GM20000 (cell line): ENCODE measurements around the gene B9D2.
"Not testable (repeated sequence)": the region's sequence is repeated elsewhere in the genome, so short reads cannot be mapped to it uniquely, and the experiment has no call there.

ENCODE experiments used
- DNase-seq: peaks from one replicate; pipeline ENCODE4 v3.0.0; 2012; ENCODE audit warnings: low spot score
- TF ChIP-seq, protein P1 (sequence below): IDR thresholded peaks from 2 replicates; pipeline ENCODE4 v1.5.1; 2012; ENCODE audit warnings: mild to moderate bottlenecking, control low read depth; ENCODE audit errors: extremely low read depth, missing control alignments

The B9D2 gene

DNA sequence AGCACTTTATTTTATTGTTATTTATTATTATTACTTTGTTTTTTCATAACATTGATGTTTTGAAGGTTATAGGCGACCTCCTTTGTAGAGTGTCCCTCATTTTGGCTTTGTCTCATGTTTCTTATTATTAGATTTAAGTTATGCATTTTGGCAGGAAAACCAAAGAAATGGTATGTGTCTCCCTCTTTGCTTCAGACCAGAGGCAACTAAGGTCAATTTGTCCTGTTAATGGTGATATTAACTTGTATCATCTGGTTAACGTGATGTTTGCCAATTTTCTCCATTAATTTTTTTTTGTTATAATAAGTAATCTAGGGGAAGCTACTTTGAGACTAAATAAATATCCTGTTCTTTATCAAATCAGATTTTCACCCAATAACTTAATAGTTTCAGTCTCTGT is 8.6 kb upstream of the B9D2 start:
- no peak for DNase-seq
- TF ChIP-seq, protein P1, sequence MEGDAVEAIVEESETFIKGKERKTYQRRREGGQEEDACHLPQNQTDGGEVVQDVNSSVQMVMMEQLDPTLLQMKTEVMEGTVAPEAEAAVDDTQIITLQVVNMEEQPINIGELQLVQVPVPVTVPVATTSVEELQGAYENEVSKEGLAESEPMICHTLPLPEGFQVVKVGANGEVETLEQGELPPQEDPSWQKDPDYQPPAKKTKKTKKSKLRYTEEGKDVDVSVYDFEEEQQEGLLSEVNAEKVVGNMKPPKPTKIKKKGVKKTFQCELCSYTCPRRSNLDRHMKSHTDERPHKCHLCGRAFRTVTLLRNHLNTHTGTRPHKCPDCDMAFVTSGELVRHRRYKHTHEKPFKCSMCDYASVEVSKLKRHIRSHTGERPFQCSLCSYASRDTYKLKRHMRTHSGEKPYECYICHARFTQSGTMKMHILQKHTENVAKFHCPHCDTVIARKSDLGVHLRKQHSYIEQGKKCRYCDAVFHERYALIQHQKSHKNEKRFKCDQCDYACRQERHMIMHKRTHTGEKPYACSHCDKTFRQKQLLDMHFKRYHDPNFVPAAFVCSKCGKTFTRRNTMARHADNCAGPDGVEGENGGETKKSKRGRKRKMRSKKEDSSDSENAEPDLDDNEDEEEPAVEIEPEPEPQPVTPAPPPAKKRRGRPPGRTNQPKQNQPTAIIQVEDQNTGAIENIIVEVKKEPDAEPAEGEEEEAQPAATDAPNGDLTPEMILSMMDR, result no peak

DNA sequence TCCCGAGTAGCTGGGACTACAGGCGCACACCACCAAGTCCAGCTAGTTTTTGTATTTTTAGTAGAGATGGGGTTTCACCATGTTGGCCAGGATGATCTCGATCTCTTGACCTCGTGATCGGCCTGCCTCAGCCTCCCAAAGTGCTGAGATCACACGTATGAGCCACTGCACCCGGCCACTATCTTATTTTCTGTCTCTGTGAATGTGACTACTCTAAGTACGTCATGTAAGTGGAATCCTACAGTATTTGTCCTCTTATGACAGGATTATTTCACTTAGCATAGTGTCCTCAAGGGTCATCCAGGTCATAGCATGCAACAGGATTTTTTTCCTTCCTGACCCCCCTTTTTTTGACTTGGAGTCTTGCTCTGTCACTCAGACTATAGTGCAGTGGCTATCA is 7.6 kb upstream of the B9D2 start:
- TF ChIP-seq, protein P1, result no peak

DNA sequence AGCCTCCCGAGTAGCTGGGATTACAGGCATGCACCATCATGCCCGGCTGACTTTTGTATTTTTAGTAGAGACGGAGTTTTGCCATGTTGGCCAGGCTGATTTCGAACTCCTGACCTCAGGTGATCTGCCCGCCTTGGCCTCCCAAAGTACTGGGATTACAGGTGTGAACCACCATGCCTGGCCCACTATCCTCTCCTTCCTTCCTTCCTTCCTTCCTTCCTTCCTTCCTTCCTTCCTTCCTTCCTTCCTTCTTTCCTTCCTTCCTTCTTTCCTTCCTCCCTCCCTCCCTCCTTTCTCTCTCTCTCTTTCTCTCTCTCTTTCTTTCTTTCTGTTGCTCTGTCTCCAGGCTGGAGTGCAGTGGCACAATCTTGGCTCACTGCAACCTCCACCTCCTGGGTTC is 7.2 kb upstream of the B9D2 start:
- DNase-seq, result not testable (repeated sequence)

More for the DNA sequence above, 7.6 kb upstream of the B9D2 start:
- DNase-seq, result no peak

DNA sequence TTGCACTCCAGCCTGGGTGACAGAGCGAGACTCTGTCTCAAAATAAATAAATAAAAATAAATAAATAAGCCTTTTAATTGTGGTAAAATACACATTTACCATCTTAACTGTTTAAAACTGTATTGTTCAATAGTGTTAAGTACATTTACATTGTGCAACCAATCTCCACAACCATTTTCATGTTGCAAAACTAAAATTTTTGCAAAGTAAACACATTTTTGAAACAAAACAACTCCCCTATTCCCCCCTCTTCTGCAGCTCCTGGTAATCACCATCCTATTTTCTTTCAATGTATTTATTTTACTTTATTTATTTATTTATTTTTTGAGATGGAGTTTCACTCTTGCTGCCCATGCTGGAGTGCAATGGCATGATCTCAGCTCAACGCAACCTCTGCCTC is 5.8 kb upstream of the B9D2 start:
- TF ChIP-seq, protein P1, result no peak
- DNase-seq, result no peak

DNA sequence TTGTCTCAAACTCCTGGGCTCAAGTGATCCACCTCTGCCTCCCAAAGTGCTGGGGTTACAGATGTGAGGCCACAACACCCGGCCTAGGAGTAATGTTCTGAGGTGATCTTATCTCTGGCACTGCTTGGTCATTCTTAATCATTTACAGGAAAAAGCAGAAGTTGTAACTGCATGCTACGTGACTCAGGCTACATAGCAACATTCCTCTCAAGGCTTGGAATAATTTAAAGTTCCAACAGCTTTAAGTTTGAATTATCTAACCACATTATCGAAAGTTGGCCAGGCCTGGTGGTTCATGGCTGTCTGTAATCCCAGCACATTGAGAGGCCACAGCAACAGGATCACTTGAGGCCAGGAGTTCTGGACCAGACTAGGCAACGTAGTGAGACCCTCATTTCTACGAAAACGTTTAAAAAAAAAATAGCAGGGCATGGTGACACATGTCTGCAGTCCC is 3.9 kb upstream of the B9D2 start:
- TF ChIP-seq, protein P1, result no peak
- DNase-seq, result peak; percentile 54

DNA sequence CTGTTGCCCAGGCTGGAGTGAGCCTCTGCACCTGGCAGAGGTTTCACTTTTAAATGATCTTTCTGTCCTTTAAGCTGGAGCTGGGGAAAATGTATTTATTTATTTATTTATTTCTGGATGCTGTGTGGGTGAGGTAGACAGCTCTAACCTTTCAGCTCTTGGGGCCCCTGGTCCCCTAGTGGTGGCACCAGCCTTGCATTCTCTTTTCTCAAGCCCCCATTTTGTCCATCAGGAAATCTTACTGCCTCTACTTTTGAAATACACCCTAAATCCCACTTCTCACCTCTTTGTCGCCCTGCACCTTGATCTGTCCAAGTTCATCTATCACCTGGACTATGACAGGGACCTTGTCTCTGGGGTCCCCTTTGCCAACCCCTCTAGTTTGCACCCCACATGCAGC is 2.1 kb upstream of the B9D2 start:
- TF ChIP-seq, protein P1, result no peak
- DNase-seq, result no peak

DNA sequence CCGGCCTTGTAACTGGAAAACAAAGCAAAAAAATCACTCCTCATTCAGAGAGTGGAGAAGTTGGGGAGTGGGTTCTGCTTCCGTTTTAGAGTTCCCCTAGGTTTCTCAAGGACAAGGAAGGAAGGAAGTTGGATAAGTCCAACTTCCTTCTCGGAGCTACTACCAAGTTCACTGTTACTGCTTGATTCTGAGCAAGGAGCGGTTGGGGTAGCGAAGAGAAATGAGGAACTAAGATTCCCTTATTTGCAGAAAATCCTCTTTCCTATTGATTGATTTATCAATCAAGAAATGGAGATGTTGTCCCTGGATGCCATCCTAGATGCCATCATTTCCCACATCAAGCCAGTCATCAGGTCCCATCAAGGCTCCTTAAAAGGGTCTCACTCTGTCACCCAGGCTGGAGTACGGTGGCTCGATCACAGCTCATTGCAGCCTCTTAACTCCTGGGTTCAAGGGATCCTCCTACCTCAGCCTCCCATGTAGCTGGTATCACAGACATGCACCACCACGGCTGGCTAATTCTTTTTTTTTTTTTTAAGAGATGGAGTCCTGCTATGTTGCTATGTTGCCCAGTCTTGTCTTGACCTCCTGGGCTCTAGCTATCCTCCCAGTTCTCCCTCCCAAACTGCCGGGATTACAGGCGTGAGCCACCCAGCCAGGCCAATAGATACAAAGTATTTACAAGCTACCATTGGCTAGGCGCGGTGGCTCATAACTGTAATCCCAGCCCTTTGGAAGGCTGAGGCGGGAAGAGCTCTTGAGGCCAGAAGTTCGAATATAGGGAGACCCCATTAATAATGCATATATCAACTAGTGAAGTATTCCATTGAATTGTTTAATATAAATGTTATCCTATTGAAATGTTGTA is 809 bp upstream of the B9D2 start:
- TF ChIP-seq, protein P1, result no peak
- DNase-seq, result no peak

DNA sequence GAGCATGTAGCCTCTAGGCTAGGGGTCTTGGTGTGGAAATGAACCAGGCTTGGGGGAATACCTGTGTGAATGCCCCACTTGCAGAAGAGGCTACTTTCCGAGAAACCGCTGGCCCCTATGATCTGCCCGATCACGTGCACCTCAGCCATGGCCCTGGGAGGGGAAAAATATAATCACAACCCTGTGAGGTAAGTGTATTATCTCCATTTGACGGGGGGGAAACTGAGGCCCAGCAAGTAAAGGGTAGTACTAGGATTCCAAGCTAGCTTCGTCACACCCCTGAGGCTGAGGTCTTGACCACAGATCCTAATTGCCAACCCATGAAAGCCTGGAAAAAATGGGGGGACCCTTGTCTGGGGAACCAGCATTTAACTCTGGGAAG is 587 bp downstream of the B9D2 start:
- no peak for DNase-seq
- TF ChIP-seq, protein P1, result no peak
